GM18951 (cell line): ENCODE results near the gene SIRT3.

Source experiments
- POLR2A ChIP-seq: IDR thresholded peaks from 4 replicates; pipeline ENCODE4 v1.6.1; 2011; ENCODE audit warnings: mild to moderate bottlenecking; ENCODE audit not compliant: insufficient read length, insufficient read depth; ENCODE audit errors: extremely low read depth
- in situ Hi-C: fragments of 300-500 bp; cut with MboI; formaldehyde crosslinking; loops from one replicate; pipeline ENCODE4 v1.12.0; 2022; ENCODE audit warnings: low sequenced_read_pairs, mixed read lengths, inconsistent platforms; ENCODE audit not compliant: unreplicated experiment

The SIRT3 gene

DNA sequence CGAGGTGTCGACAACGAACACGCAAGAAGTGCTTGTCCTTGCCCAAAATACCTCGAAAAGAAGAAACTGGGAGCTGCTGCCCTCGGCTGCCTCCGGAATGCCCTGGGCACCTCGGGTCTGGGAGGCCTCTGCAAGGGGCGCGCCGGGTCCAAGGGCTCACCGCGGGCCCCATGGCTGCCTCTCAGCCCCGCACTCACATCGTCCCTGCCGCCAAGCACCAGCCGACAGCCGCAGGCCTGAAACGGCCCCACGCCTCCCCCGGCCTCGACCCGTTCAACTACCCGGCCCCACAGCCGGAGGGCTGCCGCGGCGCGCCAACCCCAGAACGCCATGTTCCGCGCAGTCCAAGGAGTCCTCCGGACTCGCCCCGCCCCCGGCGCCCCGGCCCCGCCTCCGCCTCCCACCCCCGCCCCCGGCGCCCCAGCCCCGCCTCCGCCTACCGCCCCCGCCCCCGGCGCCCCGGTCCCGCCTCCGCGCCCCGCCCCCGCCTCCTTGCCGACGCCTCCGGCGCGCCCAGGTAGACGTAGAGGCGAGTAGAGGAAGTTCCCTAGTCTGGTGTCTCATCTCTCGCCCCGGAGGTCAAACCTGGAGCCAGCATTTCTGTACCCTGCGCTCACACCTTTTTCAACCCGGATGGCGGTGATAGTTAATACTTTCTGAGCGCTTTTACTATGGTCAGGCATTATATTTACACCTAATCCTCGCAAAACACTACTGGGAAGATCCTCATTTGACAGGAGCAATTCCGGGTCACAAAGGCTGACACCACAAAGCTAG, at the start of gene SIRT3:
TSS of gene SIRT3 (minus strand) at position 346 of the 777 bp plus-strand sequence. CDS start at position 332, 14 bp downstream.
- peak; percentile 81 for TF ChIP-seq POLR2A
- in situ Hi-C loops: no loop called here

DNA sequence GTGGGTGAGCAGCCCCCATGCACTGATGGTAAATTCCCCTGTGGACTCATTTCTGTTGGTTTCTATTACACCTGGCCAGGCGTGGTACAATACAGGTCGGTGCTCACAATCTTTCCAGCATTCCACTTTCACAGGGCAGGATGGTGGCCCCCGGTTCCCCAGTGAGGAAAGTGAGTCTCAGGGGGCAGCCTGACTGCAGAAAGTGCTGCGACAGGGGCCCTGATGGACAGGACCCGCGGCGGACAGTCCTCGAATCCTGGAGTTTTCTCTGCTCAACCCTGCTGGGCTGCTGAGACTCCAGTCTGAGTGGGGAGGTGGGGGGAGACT, 49.7 kb upstream of the SIRT3 start:
- TF ChIP-seq POLR2A: no peak

DNA sequence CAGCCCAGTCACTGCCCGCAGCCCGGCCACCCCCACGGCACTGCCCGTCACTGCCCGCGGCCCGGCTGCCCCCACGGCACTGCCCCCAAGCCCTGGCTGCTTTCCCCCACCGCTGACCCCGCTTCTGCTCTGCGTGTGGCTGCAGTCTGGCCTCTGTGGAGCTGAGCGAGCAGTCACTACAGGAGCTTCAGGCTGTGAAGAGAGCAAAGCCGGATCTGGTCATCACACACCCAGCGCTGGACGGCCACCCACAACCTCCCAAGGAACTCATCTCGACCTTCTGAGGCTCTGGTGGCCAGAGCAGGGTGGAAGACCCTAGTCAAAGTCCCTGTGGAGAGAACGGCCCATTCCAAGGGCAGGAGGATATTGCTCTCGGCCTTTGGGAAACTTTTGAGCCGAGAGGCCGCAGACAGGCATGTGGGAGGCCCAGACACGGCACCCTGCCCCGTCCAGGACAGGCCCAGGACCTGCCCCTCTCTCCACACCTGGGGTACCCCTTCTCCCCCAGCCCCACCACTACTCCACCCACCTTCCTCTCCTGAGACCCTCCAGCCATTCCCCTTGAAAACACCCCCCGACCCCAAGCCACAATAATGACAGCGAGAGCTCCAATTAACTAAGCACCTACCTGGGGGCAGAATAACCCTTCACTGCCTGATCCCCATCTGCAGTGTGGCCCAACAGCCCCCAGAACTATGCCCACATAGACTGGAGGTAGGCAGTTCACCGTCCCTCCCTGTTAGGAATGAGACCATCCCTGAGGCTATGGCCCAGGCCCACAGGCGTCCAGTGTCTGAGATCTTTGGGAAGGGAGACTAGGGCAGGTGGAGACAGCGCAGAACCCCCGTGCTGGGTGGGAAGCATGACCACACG, 49.1 kb upstream of the SIRT3 start:
- in situ Hi-C loops: no loop called here
- no peak for TF ChIP-seq POLR2A

More for the DNA sequence above, 49.7 kb upstream of the SIRT3 start:
- in situ Hi-C loops: no loop called here

DNA sequence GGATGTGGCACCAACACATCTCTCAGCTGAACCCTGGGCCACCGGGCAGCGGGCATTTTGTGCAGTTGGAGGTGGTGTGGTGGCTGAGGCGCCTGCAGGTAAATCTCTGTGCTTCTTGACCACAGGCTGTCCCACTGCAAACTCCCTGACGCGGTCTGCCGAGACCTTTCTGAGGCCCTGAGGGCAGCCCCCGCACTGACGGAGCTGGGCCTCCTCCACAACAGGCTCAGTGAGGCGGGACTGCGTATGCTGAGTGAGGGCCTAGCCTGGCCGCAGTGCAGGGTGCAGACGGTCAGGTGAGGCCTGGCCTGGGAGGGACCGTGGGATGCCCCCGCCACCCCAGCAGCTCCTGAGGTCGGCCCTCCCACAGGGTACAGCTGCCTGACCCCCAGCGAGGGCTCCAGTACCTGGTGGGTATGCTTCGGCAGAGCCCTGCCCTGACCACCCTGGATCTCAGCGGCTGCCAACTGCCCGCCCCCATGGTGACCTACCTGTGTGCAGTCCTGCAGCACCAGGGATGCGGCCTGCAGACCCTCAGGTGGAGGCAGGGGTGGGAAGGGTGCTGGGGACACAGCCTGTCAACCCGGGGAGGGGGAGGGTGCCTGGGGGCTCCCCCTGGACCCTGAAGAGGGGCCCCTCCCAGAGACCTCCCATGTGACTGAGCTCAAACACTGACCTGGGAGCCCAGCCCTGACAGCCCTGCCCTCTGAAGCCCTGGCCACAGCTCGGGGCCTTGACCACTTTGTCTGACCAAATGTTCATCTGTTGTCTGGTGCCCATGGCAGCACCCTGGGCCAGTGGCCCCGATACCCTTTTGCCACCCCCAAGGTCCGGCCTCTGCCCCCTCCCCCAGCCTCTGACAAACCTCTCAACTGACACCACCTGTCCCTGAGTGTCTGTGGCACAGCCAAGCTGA, 48.2 kb upstream of the SIRT3 start:
- in situ Hi-C loops: no loop called here
- no peak for TF ChIP-seq POLR2A

DNA sequence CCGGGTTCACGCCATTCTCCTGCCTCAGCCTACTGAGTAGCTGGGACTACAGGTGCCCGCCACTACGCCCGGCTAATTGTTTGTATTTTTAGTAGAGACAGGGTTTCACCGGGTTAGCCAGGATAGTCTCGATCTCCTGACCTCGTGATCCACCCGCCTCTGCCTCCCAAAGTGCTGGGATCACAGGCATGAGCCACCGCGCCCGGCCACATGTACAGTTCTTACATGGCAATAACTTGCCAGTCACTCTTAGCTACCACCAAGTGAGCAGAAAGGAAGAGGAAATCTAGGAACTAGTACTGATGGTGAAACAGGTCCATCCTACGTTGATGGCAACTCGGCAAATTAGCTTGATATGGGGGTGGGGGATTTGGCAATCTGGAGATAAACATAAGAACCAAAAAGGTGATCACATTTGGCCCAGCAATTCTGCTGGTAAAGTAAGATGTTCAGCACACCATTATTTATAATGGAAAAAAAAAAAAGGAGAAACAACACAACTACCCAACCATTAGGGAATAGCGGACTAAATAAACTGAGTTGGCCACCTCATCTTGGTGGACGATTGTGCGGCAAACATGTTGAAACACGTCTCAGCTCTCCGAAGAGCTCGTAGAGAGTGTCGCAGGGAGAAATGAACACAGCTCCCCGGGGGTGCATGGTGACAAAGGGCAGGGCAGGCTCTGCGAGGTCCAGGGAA, 47.4 kb upstream of the SIRT3 start:
- no peak for TF ChIP-seq POLR2A
- in situ Hi-C loops: no loop called here

DNA sequence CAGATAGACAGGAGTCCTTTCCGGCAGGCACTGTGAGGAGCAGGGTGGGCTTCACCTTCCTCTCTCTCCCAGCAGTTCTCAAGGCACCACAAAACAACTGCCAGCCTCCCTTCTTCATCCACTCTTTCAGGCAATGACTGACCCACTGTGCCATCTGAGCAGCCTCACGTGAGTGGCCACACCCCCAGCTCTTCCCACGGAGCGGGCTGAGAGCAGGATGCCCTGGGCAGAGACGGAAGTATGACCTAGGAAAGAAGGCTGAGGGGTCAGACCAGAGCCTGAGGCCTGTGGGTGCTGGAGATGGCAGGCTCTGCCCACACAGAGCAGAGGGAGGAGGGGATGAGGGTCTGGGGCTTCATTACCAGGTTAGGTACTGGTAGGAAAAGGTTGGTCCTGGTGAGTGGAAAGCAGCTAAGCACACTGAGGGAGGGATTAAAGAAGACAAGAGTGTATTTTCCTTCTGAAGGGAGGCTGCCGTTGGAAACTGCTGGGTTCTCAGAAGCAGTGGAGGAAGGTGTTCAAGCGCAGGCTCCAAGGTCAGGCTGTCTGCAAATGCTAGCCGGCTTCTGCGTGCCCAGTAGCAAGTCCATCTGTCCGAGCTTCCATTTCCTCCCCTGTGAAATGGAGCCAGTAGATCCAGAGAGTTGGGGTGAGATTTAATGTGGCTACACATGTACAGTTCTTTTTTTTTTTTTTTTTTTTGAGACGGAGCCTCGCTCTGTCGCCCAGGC, 46.7 kb upstream of the SIRT3 start:
- in situ Hi-C loops: no loop called here
- TF ChIP-seq POLR2A: no peak

DNA sequence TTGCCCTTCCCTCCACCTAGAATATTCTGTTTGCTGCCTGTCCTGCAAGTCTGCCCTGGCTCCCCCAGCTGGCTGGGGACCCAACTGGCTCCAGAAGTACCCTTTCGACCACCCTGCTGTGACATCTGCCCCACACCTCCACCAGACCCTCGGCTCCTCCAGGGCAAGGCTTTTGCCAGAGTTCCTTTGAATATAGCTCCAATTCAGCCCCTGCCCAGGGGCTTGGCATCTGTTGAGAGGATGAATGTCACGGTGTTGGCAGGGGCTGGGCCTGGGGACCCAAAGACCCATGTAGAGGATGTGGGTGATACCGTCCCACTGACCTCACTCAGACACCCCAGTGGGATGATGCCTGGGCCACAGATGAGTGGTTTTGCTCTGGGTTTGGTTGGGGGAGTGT, 46.0 kb upstream of the SIRT3 start:
- in situ Hi-C loops: no loop called here
- no peak for TF ChIP-seq POLR2A

DNA sequence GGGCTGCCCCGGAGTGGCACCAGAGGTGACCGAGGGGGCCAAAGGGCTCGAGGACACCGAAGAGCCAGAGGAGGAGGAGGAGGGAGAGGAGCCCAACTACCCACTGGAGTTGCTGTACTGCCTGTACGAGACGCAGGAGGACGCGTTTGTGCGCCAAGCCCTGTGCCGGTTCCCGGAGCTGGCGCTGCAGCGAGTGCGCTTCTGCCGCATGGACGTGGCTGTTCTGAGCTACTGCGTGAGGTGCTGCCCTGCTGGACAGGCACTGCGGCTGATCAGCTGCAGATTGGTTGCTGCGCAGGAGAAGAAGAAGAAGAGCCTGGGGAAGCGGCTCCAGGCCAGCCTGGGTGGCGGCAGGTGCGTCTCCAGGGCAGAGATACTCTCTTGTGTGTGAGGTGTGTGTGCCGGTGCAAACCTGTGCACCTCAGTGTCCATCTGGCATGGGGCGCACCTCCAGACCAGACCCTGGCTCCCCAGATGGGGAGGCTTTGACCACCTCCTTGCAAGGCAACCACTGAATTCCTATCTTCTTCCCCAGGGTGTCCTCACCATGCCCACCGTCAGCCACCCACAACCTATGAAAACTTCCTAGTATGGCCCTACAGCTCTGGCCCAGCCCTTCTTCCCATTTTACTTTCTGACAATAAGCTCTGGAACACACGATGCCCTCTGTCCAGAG, 45.5 kb upstream of the SIRT3 start:
- TF ChIP-seq POLR2A: no peak
- in situ Hi-C loops: no loop called here

DNA sequence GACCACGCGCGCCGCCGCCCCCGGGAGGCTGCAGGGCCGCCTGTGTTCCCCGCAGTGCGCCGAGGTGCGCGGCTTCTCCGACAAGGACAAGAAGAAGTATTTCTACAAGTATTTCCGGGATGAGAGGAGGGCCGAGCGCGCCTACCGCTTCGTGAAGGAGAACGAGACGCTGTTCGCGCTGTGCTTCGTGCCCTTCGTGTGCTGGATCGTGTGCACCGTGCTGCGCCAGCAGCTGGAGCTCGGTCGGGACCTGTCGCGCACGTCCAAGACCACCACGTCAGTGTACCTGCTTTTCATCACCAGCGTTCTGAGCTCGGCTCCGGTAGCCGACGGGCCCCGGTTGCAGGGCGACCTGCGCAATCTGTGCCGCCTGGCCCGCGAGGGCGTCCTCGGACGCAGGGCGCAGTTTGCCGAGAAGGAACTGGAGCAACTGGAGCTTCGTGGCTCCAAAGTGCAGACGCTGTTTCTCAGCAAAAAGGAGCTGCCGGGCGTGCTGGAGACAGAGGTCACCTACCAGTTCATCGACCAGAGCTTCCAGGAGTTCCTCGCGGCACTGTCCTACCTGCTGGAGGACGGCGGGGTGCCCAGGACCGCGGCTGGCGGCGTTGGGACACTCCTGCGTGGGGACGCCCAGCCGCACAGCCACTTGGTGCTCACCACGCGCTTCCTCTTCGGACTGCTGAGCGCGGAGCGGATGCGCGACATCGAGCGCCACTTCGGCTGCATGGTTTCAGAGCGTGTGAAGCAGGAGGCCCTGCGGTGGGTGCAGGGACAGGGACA, 44.8 kb upstream of the SIRT3 start:
- no peak for TF ChIP-seq POLR2A
- in situ Hi-C loops: no loop called here

DNA sequence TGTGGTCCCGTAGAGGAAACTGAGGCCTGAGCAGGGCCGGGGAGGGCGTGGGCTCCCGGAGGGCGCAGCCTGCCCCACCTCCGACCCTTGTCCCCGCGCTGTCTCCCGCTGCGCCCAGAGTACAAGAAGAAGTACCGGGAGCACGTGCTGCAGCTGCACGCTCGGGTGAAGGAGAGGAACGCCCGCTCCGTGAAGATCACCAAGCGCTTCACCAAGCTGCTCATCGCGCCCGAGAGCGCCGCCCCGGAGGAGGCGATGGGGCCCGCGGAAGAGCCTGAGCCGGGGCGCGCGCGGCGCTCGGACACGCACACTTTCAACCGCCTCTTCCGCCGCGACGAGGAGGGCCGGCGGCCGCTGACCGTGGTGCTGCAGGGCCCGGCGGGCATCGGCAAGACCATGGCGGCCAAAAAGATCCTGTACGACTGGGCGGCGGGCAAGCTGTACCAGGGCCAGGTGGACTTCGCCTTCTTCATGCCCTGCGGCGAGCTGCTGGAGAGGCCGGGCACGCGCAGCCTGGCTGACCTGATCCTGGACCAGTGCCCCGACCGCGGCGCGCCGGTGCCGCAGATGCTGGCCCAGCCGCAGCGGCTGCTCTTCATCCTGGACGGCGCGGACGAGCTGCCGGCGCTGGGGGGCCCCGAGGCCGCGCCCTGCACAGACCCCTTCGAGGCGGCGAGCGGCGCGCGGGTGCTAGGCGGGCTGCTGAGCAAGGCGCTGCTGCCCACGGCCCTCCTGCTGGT, 44.0 kb upstream of the SIRT3 start:
- in situ Hi-C loops: no loop called here

More for the DNA sequence above, 44.0 kb upstream of the SIRT3 start:
- no peak for TF ChIP-seq POLR2A
